ENCODE results near the gene LAIR1. TPM values are rescaled to one million over a fixed set of nuclear protein-coding genes. Genes with fewer than 3 reads are reported as not detected.
A peak's percentile ranks its signal among the peaks of the same experiment; 100 is the strongest.

LAIR1 gene, protein sequence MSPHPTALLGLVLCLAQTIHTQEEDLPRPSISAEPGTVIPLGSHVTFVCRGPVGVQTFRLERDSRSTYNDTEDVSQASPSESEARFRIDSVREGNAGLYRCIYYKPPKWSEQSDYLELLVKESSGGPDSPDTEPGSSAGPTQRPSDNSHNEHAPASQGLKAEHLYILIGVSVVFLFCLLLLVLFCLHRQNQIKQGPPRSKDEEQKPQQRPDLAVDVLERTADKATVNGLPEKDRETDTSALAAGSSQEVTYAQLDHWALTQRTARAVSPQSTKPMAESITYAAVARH
- total RNA-seq: 10 to 100 TPM in 2 of 4 donors, 1 to 10 TPM in 2; 1.9 to 18.4 (median 7.3) TPM

DNA sequence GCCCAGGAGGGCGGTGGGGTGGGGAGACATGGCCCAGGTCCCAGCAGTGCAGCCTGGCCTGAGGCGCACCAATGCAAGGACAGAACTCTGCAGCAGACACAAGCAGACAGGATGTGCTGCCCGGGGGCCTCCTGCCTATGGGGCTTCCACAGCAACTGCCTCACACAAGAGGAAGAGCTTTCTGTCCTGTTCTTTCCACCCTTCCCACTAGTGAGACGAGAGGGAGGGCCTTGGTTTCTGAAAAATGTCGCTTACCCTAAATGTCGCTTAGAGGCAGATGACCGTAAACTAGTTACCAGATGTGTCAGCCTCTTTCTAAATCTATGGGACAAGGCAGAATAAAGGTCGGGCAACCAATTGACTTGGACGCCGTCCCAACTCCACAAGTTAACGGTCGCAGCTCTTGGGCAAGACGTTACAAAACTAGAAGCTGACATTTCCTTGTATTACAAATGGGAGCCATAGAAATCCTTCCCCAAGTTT lies at the start of gene LAIR1:
LAIR1 (minus strand) TSS at position 157 of the 483 bp plus-strand sequence; CDS start at position 30, 127 bp downstream.
- H3K36me3 ChIP-seq: no peaks in the 10 kb centered on the region
- in situ Hi-C loops (cut with MboI; ENCODE audit: low pct_ligation_motif_present in 1 of 4, low pct_unique_long_range_greater_than_20kb in 1 of 4, low sequenced_read_pairs in 3 of 4): no loop called here
- TF ChIP-seq POLR2A (IDR thresholded peaks at IDR 0.05) (peak; percentile 40), POLR2AphosphoS5 (IDR thresholded peaks at IDR 0.05) (peak in 2 of 3 donors; percentile 35 to 41), CTCF (IDR thresholded peaks at IDR 0.05) (no peak), EP300 (IDR thresholded peaks at IDR 0.05; ENCODE audit: low read depth) (no peak)
- DNase-seq: peak; percentile 51
- H3K4me3 ChIP-seq: peak within 1 kb of the TSS in 1 of 4 donors; percentile 33
- H3K27ac ChIP-seq: peak within 1 kb of the TSS; percentile 46 to 71 (median 64)
- intact Hi-C loops (cut with DNase I; ENCODE audit: low total_unique reads): no loop called here
- no peaks in the 10 kb centered on the region for H3K4me1 ChIP-seq
- H3K9me3 ChIP-seq: no peaks in the 10 kb centered on the region
- WGBS, 2 donors (ENCODE audit: low coverage in 1 of 2): 27 to 50% methylated on average over 2 to 12 of the region's 13 CpGs
- H3K27me3 ChIP-seq: no peaks in the 10 kb centered on the region

GRCh38 chr19:54414156-54414555 lies 49.4 kb upstream of the LAIR1 start:
- TF ChIP-seq CTCF (IDR thresholded peaks at IDR 0.05): no peak
- no peak for TF ChIP-seq POLR2A (IDR thresholded peaks at IDR 0.05)
- TF ChIP-seq POLR2AphosphoS5 (IDR thresholded peaks at IDR 0.05): no peak
- TF ChIP-seq EP300 (IDR thresholded peaks at IDR 0.05; ENCODE audit: low read depth): no peak
- WGBS, 2 donors (ENCODE audit: low coverage in 1 of 2): 84 to 97% methylated on average over 3 to 4 of the region's 4 CpGs
- Histone ChIP-seq H3K9me3 (no peaks in the 10 kb centered on the region), H3K4me3 (no peak overlapping the region), H3K27me3 (peaks cover 53% of the 10 kb centered on the region), H3K4me1 (no peaks in the 10 kb centered on the region), H3K27ac (no peak overlapping the region), H3K36me3 (no peaks in the 10 kb centered on the region)
- intact Hi-C loops (cut with DNase I; ENCODE audit: low total_unique reads) (no loop called here), in situ Hi-C loops (cut with MboI; ENCODE audit: low pct_ligation_motif_present in 1 of 4, low pct_unique_long_range_greater_than_20kb in 1 of 4, low sequenced_read_pairs in 3 of 4) (no loop called here)
- DNase-seq: no peak

GRCh38 chr19:54412877-54413276 lies 48.1 kb upstream of the LAIR1 start:
- H3K4me3 ChIP-seq: no peak overlapping the region
- DNase-seq: no peak
- H3K36me3 ChIP-seq: no peaks in the 10 kb centered on the region
- intact Hi-C loops (cut with DNase I; ENCODE audit: low total_unique reads): no loop called here
- TF ChIP-seq POLR2A (IDR thresholded peaks at IDR 0.05) (no peak), CTCF (IDR thresholded peaks at IDR 0.05) (no peak), POLR2AphosphoS5 (IDR thresholded peaks at IDR 0.05) (no peak), EP300 (IDR thresholded peaks at IDR 0.05; ENCODE audit: low read depth) (no peak)
- H3K27me3 ChIP-seq: peaks cover 40% of the 10 kb centered on the region
- in situ Hi-C loops (cut with MboI; ENCODE audit: low pct_ligation_motif_present in 1 of 4, low pct_unique_long_range_greater_than_20kb in 1 of 4, low sequenced_read_pairs in 3 of 4): no loop called here
- H3K9me3 ChIP-seq: no peaks in the 10 kb centered on the region
- WGBS, 2 donors (ENCODE audit: low coverage in 1 of 2): 65% methylated on average over 4 of the region's 4 CpGs; no CpG with 5 or more reads in 1 of the 2 donors
- no peaks in the 10 kb centered on the region for H3K4me1 ChIP-seq
- no peak overlapping the region for H3K27ac ChIP-seq

GRCh38 chr19:54411033-54411432 lies 46.3 kb upstream of the LAIR1 start:
- Histone ChIP-seq H3K4me3 (no peak overlapping the region), H3K36me3 (no peaks in the 10 kb centered on the region), H3K4me1 (no peaks in the 10 kb centered on the region), H3K27me3 (peaks cover 28% of the 10 kb centered on the region), H3K27ac (no peak overlapping the region), H3K9me3 (no peaks in the 10 kb centered on the region)
- in situ Hi-C loops (cut with MboI; ENCODE audit: low pct_ligation_motif_present in 1 of 4, low pct_unique_long_range_greater_than_20kb in 1 of 4, low sequenced_read_pairs in 3 of 4): no loop called here
- no peak for DNase-seq
- intact Hi-C loops (cut with DNase I; ENCODE audit: low total_unique reads): no loop called here
- no peak for TF ChIP-seq CTCF (IDR thresholded peaks at IDR 0.05)
- no peak for TF ChIP-seq POLR2A (IDR thresholded peaks at IDR 0.05)
- no peak for TF ChIP-seq EP300 (IDR thresholded peaks at IDR 0.05; ENCODE audit: low read depth)
- TF ChIP-seq POLR2AphosphoS5 (IDR thresholded peaks at IDR 0.05): no peak
